ENCODE data around the gene SYT17.

GRCh38 chr16:19266774-19267173, 98.7 kb downstream of the SYT17 start:
- TF ChIP-seq POLR2AphosphoS5 (IDR thresholded peaks at IDR 0.05; ENCODE audit: borderline replicate concordance, low read depth, low read length) (no peak), EZH2 (IDR thresholded peaks at IDR 0.05) (no peak)

All from SK-N-MC (cell line).